Stomach (tissue), 9 donors: ENCODE results near the gene SLC9B2. TPM values are rescaled to one million over a fixed set of nuclear protein-coding genes. Genes with fewer than 3 reads are reported as not detected.

ENCODE experiments used
- DNase-seq, 2 donors: peaks; one replicate each; pipeline versions ENCODE4 v3.0.0 to v3.0.0-alpha.2; 2013 to 2019
- H3K27ac ChIP-seq, 5 donors: fragments of 200-600 bp in 4 of 5; sonication (generic) in 4 of 5; one replicate each; pipeline ENCODE4 v1.5.1; 2013 to 2019; ENCODE audit warnings: mild to moderate bottlenecking in 1 of 5, moderate library complexity in 1 of 5
- H3K27me3 ChIP-seq, 3 donors: fragments of 200-600 bp; sonication (generic); one replicate each; pipeline ENCODE4 v1.5.1; 2017 to 2019; ENCODE audit warnings: mixed run types in 1 of 3
- H3K36me3 ChIP-seq, 4 donors: fragments of 200-600 bp; sonication (generic); 1 replicate in 3 of 4; 2 replicates in 1 of 4; pipeline ENCODE4 v1.5.1; 2016 to 2019
- H3K4me1 ChIP-seq, 4 donors: fragments of 200-600 bp; sonication (generic); one replicate each; pipeline ENCODE4 v1.5.1; 2016 to 2019
- H3K4me3 ChIP-seq, 4 donors: fragments of 200-600 bp; sonication (generic) in 3 of 4; one replicate each; pipeline ENCODE4 v1.5.1; 2016 to 2019; ENCODE audit warnings: mild to moderate bottlenecking in 1 of 4
- H3K9me3 ChIP-seq, 4 donors: fragments of 200-600 bp; sonication (generic); one replicate each; pipeline ENCODE4 v1.5.1; 2016 to 2019
- CTCF ChIP-seq, 7 experiments: fragments of 450-650 bp in 4 of 7; fragments of 200-600 bp in 3 of 7; sonication (generic) in 3 of 7; IDR thresholded peaks; one replicate each; pipeline ENCODE4 v1.5.1; 2016 to 2019; ENCODE audit warnings: antibody characterized with exemption in 7 of 7, control low read depth in 2 of 7, mild to moderate bottlenecking in 1 of 7
- EP300 ChIP-seq: sonication (generic); formaldehyde crosslinking; IDR thresholded peaks from one replicate; pipeline ENCODE4 v1.6.1; 2017; ENCODE audit warnings: antibody characterized with exemption
- POLR2A ChIP-seq, 4 donors: fragments of 450-650 bp; IDR thresholded peaks; one replicate each; pipeline ENCODE4 v1.6.1; 2016; ENCODE audit warnings: antibody characterized with exemption in 4 of 4, control low read depth in 2 of 4, mild to moderate bottlenecking in 1 of 4, moderate library complexity in 1 of 4
- POLR2AphosphoS5 ChIP-seq, 3 donors: sonication (generic); formaldehyde crosslinking; IDR thresholded peaks; one replicate each; pipeline ENCODE4 v1.6.1; 2016; ENCODE audit warnings: antibody characterized with exemption in 3 of 3
- WGBS, 5 donors: extraction: QIAGEN DNeasy Blood & Tissue Kit in 3 of 5; methylation state at CpG; one replicate each; pipeline versions ENCODE4 v1.1.5 to v1.1.7; 2013 to 2018; 5-methylcytosine and 5-hydroxymethylcytosine counted together
- intact Hi-C: fragments of 100-400 bp; cut with DNase I; formaldehyde crosslinking; loops from one replicate; pipeline ENCODE4 v1.15.1; 2023; ENCODE audit warnings: low total_unique reads
- polyA plus RNA-seq, 3 donors: library from polyadenylated mRNA; stranded (reverse); fragments of 200-250 nt; gene quantifications; one replicate each; pipeline ENCODE4 v1.2.3, GENCODE V29; 2013
- total RNA-seq, 5 donors: library from RNA; depleted of rRNA; stranded (reverse); fragments of >200 nt; gene quantifications; one replicate each; pipeline versions ENCODE4 v1.1.0 to v1.2.3, GENCODE V29; 2014 to 2016
- donor health status: healthy with polysubstance abuse.
- donor health status: Bipolar disorder and iron deficiency.
- donor health status: healthy.

SLC9B2 gene
- total and polyA plus RNA-seq, 8 donors = 1.7 to 26.3 (median 10.1) TPM

GRCh38 chr4:102988429-102989020, 88.0 kb downstream of the SLC9B2 start:
- Histone ChIP-seq H3K27me3 (no peaks in the 10 kb centered on the region), H3K4me3 (no peak overlapping the region), H3K4me1 (no peaks in the 10 kb centered on the region), H3K36me3 (no peaks in the 10 kb centered on the region), H3K9me3 (peaks cover 0 to 8% (median 2%) of the 10 kb centered on the region in 4 donors), H3K27ac (no peak overlapping the region)
- WGBS, 5 donors = 85 to 100% (median 97%) methylated on average over 1 of the region's 1 CpG
- no peak for TF ChIP-seq CTCF (IDR thresholded peaks at IDR 0.05)
- no peak for TF ChIP-seq POLR2AphosphoS5 (IDR thresholded peaks at IDR 0.05)
- no peak for TF ChIP-seq EP300
- TF ChIP-seq POLR2A (IDR thresholded peaks at IDR 0.05) = no peak
- intact Hi-C loops = no loop called here
- DNase-seq = no peak

GRCh38 chr4:102981005-102981404, 95.6 kb downstream of the SLC9B2 start:
- Histone ChIP-seq H3K4me1 (no peaks in the 10 kb centered on the region), H3K36me3 (no peaks in the 10 kb centered on the region), H3K27me3 (no peaks in the 10 kb centered on the region), H3K27ac (no peak overlapping the region), H3K4me3 (no peak overlapping the region), H3K9me3 (peaks cover 0 to 7% (median 0%) of the 10 kb centered on the region in 4 donors)
- intact Hi-C loops = no loop called here
- DNase-seq = no peak
- TF ChIP-seq POLR2AphosphoS5 (IDR thresholded peaks at IDR 0.05) (no peak), CTCF (IDR thresholded peaks at IDR 0.05) (no peak), EP300 (no peak), POLR2A (IDR thresholded peaks at IDR 0.05) (no peak)
- 92 to 99% (median 96%) methylated on average over 2 of the region's 2 CpGs for WGBS, 5 donors

Other genes with a start within 250 kb of the SLC9B2 start
- 100 to 1,000 TPM; 200 to 398 (median 286) TPM for gene UBE2D3, start 249.2 kb downstream of the SLC9B2 start, total RNA-seq
- 100 to 1,000 TPM; 143 to 290 (median 180) TPM for gene UBE2D3, start 249.2 kb downstream of the SLC9B2 start, polyA plus RNA-seq
- gene CISD2, start 207.8 kb downstream of the SLC9B2 start, total RNA-seq = 10 to 100 TPM in 2 of 5 donors, 1 to 10 TPM in 2, not detected in 1; 1.3 to 21.3 (median 9.1) TPM
- 10 to 100 TPM; 14.1 to 25.5 (median 23.2) TPM for gene CISD2, start 207.8 kb downstream of the SLC9B2 start, polyA plus RNA-seq
- gene SLC9B1, start 57.1 kb downstream of the SLC9B2 start, total RNA-seq = 10 to 100 TPM in 1 of 5 donors, 1 to 10 TPM in 1, not detected in 3; 3.7 to 21.4 TPM
- gene SLC9B1, start 57.1 kb downstream of the SLC9B2 start, polyA plus RNA-seq = under 1 TPM in 1 of 3 donors, not detected in 2; 0.15 TPM
- 10 to 100 TPM in 4 of 5 donors, 1 to 10 TPM in 1; 3.5 to 74.7 (median 41.4) TPM for gene BDH2, start 23.1 kb upstream of the SLC9B2 start, total RNA-seq
- gene BDH2, start 23.1 kb upstream of the SLC9B2 start, polyA plus RNA-seq = 10 to 100 TPM; 45.9 to 65.4 (median 60.2) TPM
- 1 to 10 TPM; 2.3 to 9.4 (median 4.1) TPM for gene CENPE, start 121.6 kb upstream of the SLC9B2 start, total RNA-seq
- gene CENPE, start 121.6 kb upstream of the SLC9B2 start, polyA plus RNA-seq = 1 to 10 TPM in 1 of 3 donors, under 1 TPM in 2; 0.31 to 1.3 (median 0.31) TPM